Body of pancreas (tissue), 4 donors: Measurements from ENCODE around the gene ALKAL2.

Experiments used
- CTCF ChIP-seq, 7 experiments: fragments of 450-650 bp in 4 of 7; fragments of 200-600 bp in 3 of 7; sonication (generic) in 3 of 7; IDR thresholded peaks; one replicate each; pipeline ENCODE4 v1.5.1; 2016 to 2019; ENCODE audit warnings: antibody characterized with exemption in 7 of 7
- POLR2A ChIP-seq, 3 donors: fragments of 450-650 bp; IDR thresholded peaks; one replicate each; pipeline ENCODE4 v1.6.1; 2016; ENCODE audit warnings: antibody characterized with exemption in 3 of 3, mild to moderate bottlenecking in 2 of 3

GRCh38 chr2:285531-285930, 2.4 kb downstream of the ALKAL2 start:
- TF ChIP-seq CTCF (IDR thresholded peaks at IDR 0.05): no peak
- no peak for TF ChIP-seq POLR2A (IDR thresholded peaks at IDR 0.05)
